Fibroblast of lung (primary cell): ENCODE results near the gene YTHDC2.

ENCODE experiments used
- EZH2 ChIP-seq: IDR thresholded peaks from 2 replicates; pipeline ENCODE4 v1.5.1; 2012; ENCODE audit warnings: low read length, control low read depth, mild to moderate bottlenecking; ENCODE audit errors: missing control alignments
- TF ChIP-seq, protein P1 (sequence below), 2 donors: IDR thresholded peaks in 1 of 2; conservative IDR thresholded peaks in 1 of 2; 1 replicate in 1 of 2; 2 replicates in 1 of 2; pipeline ENCODE4 v1.5.1; 2011 to 2012; ENCODE audit warnings: low read length in 2 of 2, control low read depth in 1 of 2, inconsistent platforms in 1 of 2, low read depth in 1 of 2, mild to moderate bottlenecking in 1 of 2

DNA sequence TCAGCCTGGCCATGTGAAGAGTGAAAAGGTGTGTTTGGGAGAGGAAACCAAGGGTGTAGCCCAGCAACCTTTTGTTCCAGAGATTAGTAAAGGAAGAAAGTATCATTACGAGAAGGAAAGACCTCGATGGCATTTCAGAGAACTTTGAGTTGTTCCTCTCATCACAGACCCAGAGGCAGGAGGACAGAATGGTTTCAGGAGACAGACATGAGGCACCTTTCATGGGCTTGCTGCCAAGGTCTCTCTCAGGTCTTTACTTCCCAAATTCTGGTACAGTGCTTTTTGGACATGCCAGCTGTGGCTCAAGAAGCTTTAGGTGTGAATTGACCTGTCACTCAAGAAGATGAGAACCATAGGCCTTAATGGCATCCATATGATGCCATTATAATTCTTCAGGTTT is 22.5 kb upstream of the YTHDC2 start:
- TF ChIP-seq, protein P1, sequence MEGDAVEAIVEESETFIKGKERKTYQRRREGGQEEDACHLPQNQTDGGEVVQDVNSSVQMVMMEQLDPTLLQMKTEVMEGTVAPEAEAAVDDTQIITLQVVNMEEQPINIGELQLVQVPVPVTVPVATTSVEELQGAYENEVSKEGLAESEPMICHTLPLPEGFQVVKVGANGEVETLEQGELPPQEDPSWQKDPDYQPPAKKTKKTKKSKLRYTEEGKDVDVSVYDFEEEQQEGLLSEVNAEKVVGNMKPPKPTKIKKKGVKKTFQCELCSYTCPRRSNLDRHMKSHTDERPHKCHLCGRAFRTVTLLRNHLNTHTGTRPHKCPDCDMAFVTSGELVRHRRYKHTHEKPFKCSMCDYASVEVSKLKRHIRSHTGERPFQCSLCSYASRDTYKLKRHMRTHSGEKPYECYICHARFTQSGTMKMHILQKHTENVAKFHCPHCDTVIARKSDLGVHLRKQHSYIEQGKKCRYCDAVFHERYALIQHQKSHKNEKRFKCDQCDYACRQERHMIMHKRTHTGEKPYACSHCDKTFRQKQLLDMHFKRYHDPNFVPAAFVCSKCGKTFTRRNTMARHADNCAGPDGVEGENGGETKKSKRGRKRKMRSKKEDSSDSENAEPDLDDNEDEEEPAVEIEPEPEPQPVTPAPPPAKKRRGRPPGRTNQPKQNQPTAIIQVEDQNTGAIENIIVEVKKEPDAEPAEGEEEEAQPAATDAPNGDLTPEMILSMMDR (conservative IDR thresholded peaks at IDR 0.05 in 1 of 2, IDR thresholded peaks at IDR 0.05 in 1 of 2; ENCODE audit: low read depth in 1 of 2, low read length in 2 of 2): no peak
- no peak for TF ChIP-seq EZH2
